A673 (cell line): ENCODE measurements around the gene ICAM4. TPM values are rescaled to one million over a fixed set of nuclear protein-coding genes. Genes with fewer than 3 reads are reported as not detected.

Experiments
- BruUV-seq: library from RNA; stranded (reverse); fragments of 400-500 nt; replicated peaks from 2 replicates; lab custom pipeline; 2021; lab: Mats Ljungman, UMichigan
- CTCF ChIA-PET: fragments of 300-600 bp; sonication (Branson Sonifier 250); formaldehyde crosslinking; loops from one replicate; lab custom pipeline; 2022; ENCODE audit warnings: antibody characterized with exemption; lab: Charles Lee
- POLR2A ChIA-PET: fragments of 300-600 bp; sonication (Branson Sonifier 250); formaldehyde crosslinking; loops from one replicate; lab custom pipeline; 2022; ENCODE audit warnings: antibody characterized with exemption; ENCODE audit not compliant: low non-redundant PET; lab: Charles Lee
- DNase-seq: peaks from one replicate; pipeline ENCODE4 v3.0.0-alpha.2; 2015; ENCODE audit warnings: low spot score
- H3K27ac ChIP-seq: fragments of 200-600 bp; sonication (generic); 2 replicates; pipeline ENCODE4 v1.5.1; 2016; ENCODE audit warnings: mixed run types, low read depth, mild to moderate bottlenecking, mixed read lengths, antibody characterized with exemption, low read length; ENCODE audit not compliant: poor library complexity, severe bottlenecking
- H3K27me3 ChIP-seq: fragments of 200-600 bp; sonication (generic); replicated peaks from 2 replicates; pipeline ENCODE4 v1.6.1; 2017; ENCODE audit warnings: mixed run types, low read depth, mild to moderate bottlenecking, mixed read lengths, antibody characterized with exemption, low read length; ENCODE audit not compliant: insufficient read depth, poor library complexity
- H3K36me3 ChIP-seq: fragments of 200-600 bp; sonication (generic); 2 replicates; pipeline ENCODE4 v1.6.1; 2016; ENCODE audit warnings: mixed run types, mild to moderate bottlenecking, mixed read lengths, antibody characterized with exemption, low read length; ENCODE audit not compliant: insufficient read depth, poor library complexity, severe bottlenecking
- H3K4me1 ChIP-seq: fragments of 200-600 bp; sonication (generic); 2 replicates; pipeline ENCODE4 v1.6.1; 2017; ENCODE audit warnings: mixed run types, mild to moderate bottlenecking, mixed read lengths, antibody characterized with exemption, low read length; ENCODE audit not compliant: insufficient read depth, poor library complexity, severe bottlenecking
- H3K4me3 ChIP-seq: fragments of 200-600 bp; sonication (generic); 2 replicates; pipeline ENCODE4 v1.5.1; 2016; ENCODE audit warnings: low read depth, mixed run types, mild to moderate bottlenecking, mixed read lengths, low read length; ENCODE audit not compliant: poor library complexity, severe bottlenecking
- H3K9me3 ChIP-seq: fragments of 200-600 bp; sonication (generic); 2 replicates; pipeline ENCODE4 v1.6.1; 2016; ENCODE audit warnings: mixed run types, low read depth, mild to moderate bottlenecking, mixed read lengths, antibody characterized with exemption, low read length; ENCODE audit not compliant: poor library complexity, severe bottlenecking
- EZH2 ChIP-seq: fragments of 200-600 bp; sonication (generic); IDR thresholded peaks from 2 replicates; pipeline ENCODE4 v1.6.1; 2017; ENCODE audit warnings: borderline replicate concordance, low read depth, mild to moderate bottlenecking, mixed read lengths, antibody characterized with exemption, low read length; ENCODE audit not compliant: poor library complexity, severe bottlenecking
- intact Hi-C: fragments of 100-400 bp; cut with micrococcal nuclease; formaldehyde crosslinking; loops from one replicate; pipeline ENCODE4 v1.10.0; 2022; ENCODE audit not compliant: unreplicated experiment
- total RNA-seq: library from RNA; stranded (reverse); gene quantifications from 2 replicates; pipeline ENCODE4 v1.2.3, GENCODE V29; 2021
- TF ChIP-seq, protein P1 (sequence below): fragments of 300-800, 200-600 bp; sonication (generic); conservative IDR thresholded peaks from 2 replicates; pipeline ENCODE4 v1.5.1; 2017; ENCODE audit warnings: low read depth, mild to moderate bottlenecking, antibody characterized with exemption, low read length, moderate library complexity, mixed read lengths

ICAM4 gene
- total RNA-seq, 1 experiment from 2014 or later, result 0.58 TPM

DNA sequence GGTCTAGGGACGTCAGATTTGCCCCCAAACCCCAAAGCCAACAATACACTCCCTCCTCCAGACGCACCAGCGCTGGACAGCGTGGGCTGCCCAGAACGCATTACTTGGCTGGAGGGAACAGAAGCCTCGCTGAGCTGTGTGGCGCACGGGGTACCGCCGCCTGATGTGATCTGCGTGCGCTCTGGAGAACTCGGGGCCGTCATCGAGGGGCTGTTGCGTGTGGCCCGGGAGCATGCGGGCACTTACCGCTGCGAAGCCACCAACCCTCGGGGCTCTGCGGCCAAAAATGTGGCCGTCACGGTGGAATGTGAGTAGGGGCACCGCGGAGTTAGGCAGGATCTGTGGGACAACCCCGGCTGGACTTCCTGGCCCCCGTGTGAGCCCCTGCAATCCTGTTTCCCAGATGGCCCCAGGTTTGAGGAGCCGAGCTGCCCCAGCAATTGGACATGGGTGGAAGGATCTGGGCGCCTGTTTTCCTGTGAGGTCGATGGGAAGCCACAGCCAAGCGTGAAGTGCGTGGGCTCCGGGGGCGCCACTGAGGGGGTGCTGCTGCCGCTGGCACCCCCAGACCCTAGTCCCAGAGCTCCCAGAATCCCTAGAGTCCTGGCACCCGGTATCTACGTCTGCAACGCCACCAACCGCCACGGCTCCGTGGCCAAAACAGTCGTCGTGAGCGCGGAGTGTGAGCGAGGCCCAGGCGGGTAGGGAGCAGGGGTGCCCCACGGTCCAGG lies 7.0 kb downstream of the ICAM4 start:
- Histone ChIP-seq H3K4me1 (peaks cover 41% of the 10 kb centered on the region), H3K4me3 (no peak overlapping the region), H3K9me3 (no peaks in the 10 kb centered on the region), H3K27ac (no peak overlapping the region), H3K27me3 (peaks cover 38% of the 10 kb centered on the region), H3K36me3 (no peaks in the 10 kb centered on the region)
- intact Hi-C loops, result no loop called here
- CTCF ChIA-PET, result no interaction called here
- no peak for DNase-seq
- POLR2A ChIA-PET, result interaction anchor here (0.6 kb wide), 1 partner anchor 12 kb away, joined by 6 read pairs; no protein-coding TSS in a partner anchor
- no TSS peak for BruUV-seq
- TF ChIP-seq, protein P1, sequence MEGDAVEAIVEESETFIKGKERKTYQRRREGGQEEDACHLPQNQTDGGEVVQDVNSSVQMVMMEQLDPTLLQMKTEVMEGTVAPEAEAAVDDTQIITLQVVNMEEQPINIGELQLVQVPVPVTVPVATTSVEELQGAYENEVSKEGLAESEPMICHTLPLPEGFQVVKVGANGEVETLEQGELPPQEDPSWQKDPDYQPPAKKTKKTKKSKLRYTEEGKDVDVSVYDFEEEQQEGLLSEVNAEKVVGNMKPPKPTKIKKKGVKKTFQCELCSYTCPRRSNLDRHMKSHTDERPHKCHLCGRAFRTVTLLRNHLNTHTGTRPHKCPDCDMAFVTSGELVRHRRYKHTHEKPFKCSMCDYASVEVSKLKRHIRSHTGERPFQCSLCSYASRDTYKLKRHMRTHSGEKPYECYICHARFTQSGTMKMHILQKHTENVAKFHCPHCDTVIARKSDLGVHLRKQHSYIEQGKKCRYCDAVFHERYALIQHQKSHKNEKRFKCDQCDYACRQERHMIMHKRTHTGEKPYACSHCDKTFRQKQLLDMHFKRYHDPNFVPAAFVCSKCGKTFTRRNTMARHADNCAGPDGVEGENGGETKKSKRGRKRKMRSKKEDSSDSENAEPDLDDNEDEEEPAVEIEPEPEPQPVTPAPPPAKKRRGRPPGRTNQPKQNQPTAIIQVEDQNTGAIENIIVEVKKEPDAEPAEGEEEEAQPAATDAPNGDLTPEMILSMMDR, result no peak
- TF ChIP-seq EZH2, result no peak

- intact Hi-C loops, result no loop called here
- peaks cover 36% of the 10 kb centered on the region for H3K4me1 ChIP-seq
- no peaks in the 10 kb centered on the region for H3K36me3 ChIP-seq
- no peak overlapping the region for H3K4me3 ChIP-seq
- ChIA-PET POLR2A (no interaction called here), CTCF (no interaction called here)
- no TSS peak for BruUV-seq
- H3K27me3 ChIP-seq, result peaks cover 38% of the 10 kb centered on the region
- TF ChIP-seq, protein P1, result peak; percentile 26; the same call in 1 of the 2 replicates
- no peak for TF ChIP-seq EZH2
- DNase-seq, result no peak
- no peak overlapping the region for H3K27ac ChIP-seq
- H3K9me3 ChIP-seq, result no peaks in the 10 kb centered on the region
These were observed 7.6 kb downstream of the ICAM4 start for GRCh38 chr19:10294368-10294697.

GRCh38 chr19:10295305-10295846 lies 8.6 kb downstream of the ICAM4 start:
- BruUV-seq, result no TSS peak
- Histone ChIP-seq H3K9me3 (no peaks in the 10 kb centered on the region), H3K4me1 (peaks cover 29% of the 10 kb centered on the region), H3K4me3 (peak overlapping the region; percentile 12), H3K36me3 (no peaks in the 10 kb centered on the region), H3K27ac (no peak overlapping the region), H3K27me3 (peaks cover 38% of the 10 kb centered on the region)
- POLR2A ChIA-PET, result no interaction called here
- TF ChIP-seq, protein P1, result no peak
- TF ChIP-seq EZH2, result no peak
- no peak for DNase-seq
- intact Hi-C loops, result no loop called here
- CTCF ChIA-PET, result no interaction called here
